AG09319 (cell line): ENCODE measurements around the gene TYROBP.

Experiments
- DNase-seq: peaks from one replicate; pipeline ENCODE4 v3.0.0-alpha.2; 2010; ENCODE audit warnings: low read depth; ENCODE audit errors: extremely low read depth
- CTCF ChIP-seq: IDR thresholded peaks from 2 replicates; pipeline ENCODE4 v1.5.1; 2011; ENCODE audit warnings: low read depth, mild to moderate bottlenecking, inconsistent platforms, low read length, moderate library complexity

Gene TYROBP

GRCh38 chr19:35888398-35888797, 19.7 kb downstream of the TYROBP start:
- no peak for DNase-seq

GRCh38 chr19:35887197-35887596, 20.9 kb downstream of the TYROBP start:
- TF ChIP-seq CTCF = no peak

More at GRCh38 chr19:35888398-35888797, 19.7 kb downstream of the TYROBP start:
- TF ChIP-seq CTCF = no peak

GRCh38 chr19:35885904-35886303, 22.2 kb downstream of the TYROBP start:
- no peak for DNase-seq
- TF ChIP-seq CTCF = no peak

More at GRCh38 chr19:35887197-35887596, 20.9 kb downstream of the TYROBP start:
- no peak for DNase-seq

- no peak for TF ChIP-seq CTCF
These were observed 22.8 kb downstream of the TYROBP start for GRCh38 chr19:35885225-35885738.

GRCh38 chr19:35883882-35884281, 24.2 kb downstream of the TYROBP start:
- no peak for TF ChIP-seq CTCF
- DNase-seq = no peak

More at GRCh38 chr19:35885225-35885738, 22.8 kb downstream of the TYROBP start:
- DNase-seq = no peak

- DNase-seq = peak; percentile 64
- TF ChIP-seq CTCF = peak; percentile 54
These were observed 25.8 kb downstream of the TYROBP start for GRCh38 chr19:35882114-35882832.

- no peak for DNase-seq
- no peak for TF ChIP-seq CTCF
These were observed 28.3 kb downstream of the TYROBP start for GRCh38 chr19:35879770-35880317.
